Skin of body (tissue), 2 donors: ENCODE measurements around the gene PTPRS. TPM values are rescaled to one million over a fixed set of nuclear protein-coding genes. Genes with fewer than 3 reads are reported as not detected.
"Not testable (repeated sequence)": the region's sequence is repeated elsewhere in the genome, so short reads cannot be mapped to it uniquely, and the experiment has no call there.

Source experiments
- DNase-seq: peaks from one replicate; lab custom pipeline; 2025; lab: John Stamatoyannopoulos, UW
- total RNA-seq: library from RNA; depleted of rRNA; stranded (reverse); fragments of >200 nt; gene quantifications from one replicate; pipeline ENCODE4 v1.2.3, GENCODE V29; 2014

PTPRS gene
- total RNA-seq, 1 donor from 2014 or later, result 80.4 TPM

DNA sequence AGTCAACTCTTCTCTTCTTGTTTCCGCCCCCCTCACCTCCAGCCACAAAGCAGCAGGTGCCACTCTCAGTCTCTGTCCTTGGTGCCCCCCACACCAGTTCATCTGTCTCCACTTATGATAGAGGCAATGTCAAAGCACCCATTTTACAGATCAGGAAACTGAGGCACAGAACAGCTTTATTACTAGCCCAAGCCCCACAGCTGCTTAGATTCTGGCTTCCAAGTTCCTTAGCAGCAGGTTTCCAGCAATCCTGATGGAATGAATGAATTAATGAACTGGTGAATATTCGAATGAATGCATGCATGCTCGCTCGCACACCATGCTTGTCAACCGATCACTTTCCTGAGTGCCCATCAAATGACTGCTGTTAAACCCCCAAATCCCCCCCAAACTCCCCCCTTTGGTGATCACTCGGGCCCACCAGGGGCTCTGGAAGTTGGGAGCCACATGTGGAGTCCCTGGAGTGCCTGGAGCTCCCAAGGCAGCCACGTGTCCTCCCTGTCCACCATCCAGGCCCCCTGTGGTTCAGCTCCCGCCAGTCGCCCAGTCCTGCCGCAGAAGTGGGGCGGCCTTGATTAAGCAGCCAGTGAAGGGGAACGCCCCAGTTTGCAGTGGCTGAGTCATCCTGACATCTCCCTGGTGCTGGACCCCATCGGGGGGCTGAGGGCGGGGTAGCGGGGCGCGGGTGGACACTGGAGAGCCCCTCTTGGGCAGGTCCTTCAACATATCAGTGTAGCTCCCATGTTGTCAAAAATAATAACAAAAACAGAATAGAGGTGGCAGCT lies 6.8 kb downstream of the PTPRS start:
- DNase-seq, result no peak

DNA sequence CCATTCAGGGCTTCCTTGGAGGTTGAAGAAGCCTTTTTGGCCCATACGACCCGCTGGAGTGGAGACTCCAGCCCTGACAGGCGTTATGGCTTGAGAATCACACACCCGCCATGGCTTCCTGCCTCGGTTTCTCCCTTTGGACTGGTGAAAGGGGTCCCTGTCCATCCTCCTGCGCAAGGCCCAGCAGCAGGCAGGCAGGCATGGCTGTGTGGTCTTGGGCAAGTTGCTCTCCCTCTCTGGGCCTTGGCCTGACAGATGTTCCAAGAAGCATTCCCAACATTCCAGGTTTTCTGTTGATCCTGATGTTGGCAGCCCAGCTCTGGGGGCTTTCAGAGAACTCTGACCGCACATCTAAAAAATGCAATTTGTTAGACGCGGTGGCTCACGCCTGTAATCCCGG lies 8.1 kb downstream of the PTPRS start:
- no peak for DNase-seq

DNA sequence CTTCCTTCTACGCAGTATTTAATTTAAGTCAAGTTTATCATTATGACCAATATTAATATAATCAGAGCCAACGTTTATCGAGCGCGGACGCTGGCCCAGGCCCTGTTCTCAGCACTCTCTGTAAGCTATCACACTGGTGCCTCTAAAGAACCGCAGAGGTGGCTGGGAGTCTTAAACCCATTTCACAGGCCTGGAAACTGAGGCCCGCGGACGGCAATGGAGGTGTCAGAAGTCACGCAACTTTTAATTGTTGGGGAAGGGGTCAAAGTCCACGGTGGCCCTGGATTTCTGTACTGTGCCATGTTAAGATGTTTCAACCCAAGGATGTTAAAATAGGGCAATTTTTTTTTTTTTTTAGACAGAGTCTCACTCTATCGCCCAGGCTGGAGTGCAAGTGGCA lies 8.8 kb downstream of the PTPRS start:
- DNase-seq, result no peak

DNA sequence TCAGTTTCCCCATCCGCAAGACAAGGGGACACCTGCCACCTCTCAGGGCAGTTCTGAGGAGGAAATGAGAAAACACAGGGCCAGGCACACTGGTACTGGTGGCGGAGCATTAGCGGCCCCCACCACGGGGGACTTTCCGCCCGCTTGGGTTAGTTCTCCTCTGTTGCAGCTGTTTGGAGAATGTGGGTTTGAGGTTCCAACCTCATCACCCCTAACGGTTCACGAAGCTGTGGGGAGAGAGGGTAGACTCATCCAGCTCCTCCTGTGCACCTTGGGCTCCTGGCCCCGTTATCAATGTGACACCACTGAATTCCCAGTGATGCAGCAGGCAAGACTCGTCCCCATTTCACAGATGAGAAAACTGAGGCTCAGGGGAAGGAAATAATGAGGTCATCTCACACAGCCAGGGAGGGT lies 10.3 kb downstream of the PTPRS start:
- no peak for DNase-seq

DNA sequence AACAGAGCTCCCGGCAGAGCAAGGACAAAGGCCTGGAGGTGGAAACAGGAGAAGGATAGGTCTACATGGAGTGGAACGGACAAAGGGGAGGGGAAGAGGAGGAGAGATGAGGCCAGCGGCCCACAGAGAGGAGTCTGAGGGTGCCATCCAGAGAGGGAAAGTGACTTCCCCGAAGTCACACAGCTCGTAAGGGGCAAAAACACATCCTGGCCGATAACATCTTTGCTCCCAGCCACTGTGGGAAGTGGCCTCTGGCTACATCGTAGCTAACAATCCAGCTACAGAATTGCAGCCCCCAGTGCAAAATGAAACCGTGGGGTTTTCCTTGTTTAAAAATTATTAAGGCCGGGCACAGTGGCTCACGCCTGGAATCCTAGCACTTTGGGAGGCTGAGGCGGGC lies 11.5 kb downstream of the PTPRS start:
- DNase-seq, result no peak

DNA sequence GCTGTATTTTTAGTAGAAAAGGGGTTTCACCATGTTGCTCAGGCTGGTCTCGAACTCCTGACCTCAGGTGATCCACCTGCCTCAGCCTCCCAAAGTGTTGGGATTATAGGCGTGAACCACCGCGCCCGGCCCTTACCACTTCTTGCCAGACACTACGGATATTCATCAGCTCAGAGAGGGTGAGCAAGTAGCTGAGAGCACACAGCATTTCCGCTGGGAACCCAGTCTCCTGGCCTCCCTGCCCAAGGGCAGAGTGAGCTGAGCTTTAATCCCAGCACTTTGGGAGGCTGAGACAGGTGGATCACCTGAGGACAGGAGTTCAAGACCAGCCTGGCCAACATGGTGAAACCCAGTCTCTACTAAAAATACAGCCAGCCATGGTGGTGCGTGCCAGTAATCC lies 12.2 kb downstream of the PTPRS start:
- DNase-seq, result not testable (repeated sequence)

DNA sequence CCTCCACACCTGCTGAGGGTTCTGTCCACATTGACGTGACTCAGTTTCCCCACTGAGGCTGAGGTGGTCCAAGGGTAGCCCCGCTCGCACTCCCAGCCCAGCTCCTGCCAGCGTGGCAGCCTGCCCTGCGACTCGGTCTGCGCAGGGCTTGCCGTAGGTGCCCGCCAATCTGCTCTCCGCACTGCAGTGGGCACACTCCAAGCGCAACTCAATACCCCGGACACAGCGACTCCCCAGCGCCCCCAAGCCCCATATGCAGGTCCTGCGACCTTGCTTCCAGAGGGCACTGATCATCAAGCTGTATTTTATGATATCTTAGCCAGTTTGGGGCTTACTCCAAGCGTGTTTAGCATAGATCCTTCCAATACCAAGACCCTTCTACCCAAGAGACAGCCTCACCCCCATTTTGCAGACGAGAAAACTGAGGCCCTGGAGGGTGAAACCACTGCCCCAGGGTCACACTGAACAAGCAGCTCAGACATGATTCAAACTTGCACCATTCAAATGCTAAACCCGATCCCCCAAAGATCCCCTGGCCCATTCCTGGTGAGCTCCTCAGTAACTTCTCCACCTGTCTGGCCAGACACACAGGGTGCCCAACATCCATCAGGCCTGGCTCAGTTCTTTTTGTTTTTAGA lies 13.5 kb downstream of the PTPRS start:
- no peak for DNase-seq

DNA sequence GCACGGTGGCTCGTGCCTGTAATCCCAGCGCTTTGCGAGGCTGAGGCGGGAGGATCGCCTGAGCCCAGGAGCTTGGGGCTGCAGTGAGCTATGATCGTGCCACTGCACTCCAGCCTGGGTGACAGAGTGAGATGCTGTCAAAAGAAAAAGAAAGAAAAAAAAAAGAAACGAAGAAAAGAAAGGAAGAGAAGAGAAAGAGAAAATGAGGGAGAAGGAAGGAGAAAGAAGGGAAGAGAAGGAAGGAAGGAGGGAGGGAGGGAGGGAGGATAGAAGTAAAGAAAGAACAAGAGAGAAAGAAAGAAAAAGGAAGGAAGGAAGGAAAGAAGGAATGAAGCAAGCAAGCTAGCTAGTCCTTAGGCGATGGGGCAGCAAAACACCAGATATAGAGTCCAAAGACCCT lies 14.1 kb downstream of the PTPRS start:
- DNase-seq, result no peak

DNA sequence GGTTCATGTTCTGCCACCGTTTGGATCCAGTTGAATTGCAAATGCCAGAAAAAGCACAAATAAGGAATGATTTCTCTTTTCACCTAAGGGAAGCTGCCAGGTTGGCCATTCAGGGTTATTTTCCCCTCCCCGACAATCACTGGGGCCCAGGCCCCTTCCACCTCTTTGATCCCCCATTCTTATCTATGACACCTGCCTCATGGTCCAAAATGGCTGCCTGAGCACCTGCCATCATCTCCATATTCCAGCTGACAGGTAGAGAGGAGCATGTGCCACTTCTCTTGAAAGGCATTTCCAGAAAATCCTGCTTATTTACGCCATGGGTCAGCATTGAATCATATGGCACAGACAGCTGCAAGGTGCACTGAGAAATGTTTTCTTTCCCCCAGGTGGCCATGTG lies 15.7 kb downstream of the PTPRS start:
- no peak for DNase-seq

DNA sequence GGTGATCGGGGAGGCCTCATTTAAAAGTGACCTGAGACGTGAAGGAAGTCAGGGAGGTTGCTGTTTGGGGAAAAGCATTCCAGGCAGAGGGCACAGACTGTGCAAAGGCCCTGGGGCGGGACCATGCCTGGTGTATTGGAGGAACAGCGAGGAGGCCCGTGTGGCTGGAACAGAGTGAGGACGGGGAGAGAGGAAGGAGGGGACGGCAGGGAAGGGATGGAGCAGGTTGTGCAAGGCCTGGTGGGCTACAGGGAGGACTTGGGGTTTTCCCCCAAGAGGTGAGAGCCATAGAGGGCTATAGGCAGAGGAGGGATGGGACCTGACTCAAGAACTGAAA lies 17.2 kb downstream of the PTPRS start:
- DNase-seq, result no peak

DNA sequence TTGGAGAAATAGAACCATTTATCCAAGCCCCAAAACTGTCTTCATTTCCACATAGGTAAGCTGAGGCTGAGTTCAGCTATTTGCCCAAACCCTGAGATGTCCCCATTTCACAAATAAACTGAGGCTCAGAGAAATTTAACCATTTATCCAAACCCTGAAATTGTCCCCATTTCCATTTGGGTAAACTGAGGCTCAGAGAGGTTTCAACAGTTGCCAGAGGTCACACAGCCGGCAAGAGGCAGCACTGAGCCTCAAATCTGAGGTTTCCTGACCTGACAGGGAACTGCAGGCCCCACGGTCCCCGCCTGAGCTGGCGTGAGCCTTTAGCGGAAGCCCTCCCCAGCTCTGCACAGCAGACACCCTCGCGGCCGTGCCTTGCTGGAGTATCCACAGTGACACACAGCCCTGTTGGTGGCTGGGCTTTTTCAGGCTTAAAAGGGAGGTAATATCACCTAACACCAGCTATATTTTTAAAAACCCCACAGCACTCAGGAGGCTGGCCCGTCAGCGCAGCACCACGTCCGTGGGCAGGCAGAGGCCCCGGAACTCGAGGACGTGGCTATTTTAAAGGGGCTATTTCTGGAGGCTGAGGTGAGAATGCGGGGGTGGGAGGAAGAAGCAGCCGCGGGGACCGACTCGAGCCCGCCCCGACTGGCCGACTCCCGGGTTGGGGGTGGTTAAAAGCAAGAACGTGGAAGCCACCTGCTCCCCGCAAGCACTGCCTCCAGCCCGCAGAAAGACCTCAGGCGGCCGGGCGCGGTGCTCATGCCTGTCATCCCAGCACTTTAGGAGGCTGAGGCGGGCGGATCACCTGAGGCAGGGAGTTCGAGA lies 18.5 kb downstream of the PTPRS start:
- DNase-seq, result no peak

DNA sequence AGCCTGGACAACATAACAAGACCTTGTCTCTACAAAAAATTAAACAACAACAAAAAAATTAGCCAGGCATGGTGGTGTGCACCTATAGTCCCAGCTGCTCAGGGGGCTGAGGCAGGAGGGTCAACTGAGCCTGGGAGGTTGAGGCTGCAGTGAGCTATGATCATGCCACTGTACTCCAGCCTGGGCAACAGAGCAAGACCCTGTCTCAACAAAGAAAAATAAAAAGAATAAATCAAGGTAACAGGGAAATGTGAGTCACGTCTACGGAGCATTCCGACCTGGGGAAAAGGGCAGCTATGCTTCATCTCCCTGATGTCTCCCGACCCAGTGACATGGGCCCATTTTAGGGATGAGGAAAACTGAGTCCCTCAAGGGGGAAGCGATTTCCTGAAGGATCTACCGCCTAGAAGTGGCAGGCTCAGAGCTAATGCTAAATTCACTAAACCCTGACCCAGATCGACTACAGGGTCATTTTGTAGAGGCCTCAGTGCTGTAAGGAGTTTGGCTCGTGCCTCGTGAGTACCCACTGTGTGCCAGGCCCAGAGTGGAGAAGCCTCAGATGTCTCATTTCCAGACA lies 19.5 kb downstream of the PTPRS start:
- no peak for DNase-seq

DNA sequence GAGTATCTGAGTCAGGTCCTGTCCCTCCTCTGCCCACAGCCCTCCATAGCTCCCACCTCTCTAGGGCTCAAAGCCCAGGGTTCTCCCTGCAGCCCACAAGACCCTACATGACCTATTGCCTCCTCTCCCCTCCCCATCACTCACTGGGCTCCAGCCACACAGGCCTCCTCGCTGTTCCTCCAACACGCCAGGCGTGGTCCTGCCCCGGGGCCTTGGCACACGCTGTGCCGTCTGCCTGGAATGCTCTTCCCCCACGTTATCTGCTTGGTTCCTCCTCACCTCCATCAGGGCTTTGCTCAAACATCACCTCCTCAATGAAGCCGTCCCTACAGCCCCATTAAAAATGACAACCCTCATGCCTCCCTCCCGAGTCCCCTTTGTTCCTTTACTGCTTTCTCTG lies 21.1 kb downstream of the PTPRS start:
- DNase-seq, result no peak

DNA sequence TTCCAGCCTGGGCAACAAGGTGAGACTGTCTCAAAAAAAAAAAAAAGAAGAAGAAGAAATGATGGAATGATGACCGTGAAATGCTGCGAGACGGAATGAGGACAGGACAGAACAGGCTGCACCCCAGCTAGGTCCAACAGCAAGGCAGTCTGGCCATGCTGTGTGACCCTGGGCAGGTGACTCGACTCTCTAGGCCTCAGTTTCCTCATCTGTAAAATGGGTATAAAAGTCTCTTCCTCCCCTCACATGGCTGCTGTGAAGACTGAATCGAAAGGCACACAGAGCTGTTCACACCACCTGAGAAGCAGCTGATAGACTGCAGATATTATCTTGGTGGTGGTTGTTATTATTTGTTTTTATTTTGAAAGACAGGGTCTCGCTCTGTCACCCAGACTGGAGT lies 22.3 kb downstream of the PTPRS start:
- DNase-seq, result no peak

DNA sequence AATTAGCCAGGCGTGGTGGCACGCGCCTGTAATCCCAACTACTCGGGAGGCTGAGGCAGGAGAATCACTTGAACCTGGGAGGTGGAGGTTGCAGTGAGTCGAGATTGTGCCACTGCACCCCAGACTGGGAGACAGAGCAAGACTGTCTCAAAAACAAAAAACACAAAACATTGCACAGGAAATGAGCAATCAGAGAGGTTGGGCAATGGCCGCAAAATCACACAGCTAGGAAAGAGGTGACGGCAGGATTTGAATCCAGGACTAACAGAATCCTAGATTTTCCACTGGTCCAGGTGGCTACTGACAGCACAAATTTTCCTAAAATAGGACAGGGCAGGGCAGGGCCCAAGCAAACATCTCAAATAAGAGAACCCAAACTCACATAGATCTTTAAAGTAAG lies 23.3 kb downstream of the PTPRS start:
- DNase-seq, result no peak

DNA sequence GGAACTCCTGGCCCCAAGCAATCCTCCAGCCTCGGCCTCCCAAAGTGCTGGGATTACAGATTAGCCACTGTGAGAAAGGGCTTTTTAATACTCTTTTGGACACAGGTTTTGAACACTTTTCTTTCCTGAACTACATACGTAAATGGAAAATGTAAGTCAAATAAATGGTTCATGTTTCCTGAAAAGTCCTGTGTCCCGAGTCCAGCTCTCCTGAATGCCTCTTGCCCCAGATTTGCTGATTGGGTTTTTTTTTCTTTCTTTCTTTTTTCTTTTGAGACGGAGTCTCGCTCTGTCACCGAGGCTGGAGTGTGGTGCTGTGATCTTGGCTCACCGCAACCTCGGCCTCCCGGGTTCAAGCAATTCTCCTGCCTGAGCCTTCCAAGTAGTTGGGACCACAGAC lies 24.5 kb downstream of the PTPRS start:
- no peak for DNase-seq

DNA sequence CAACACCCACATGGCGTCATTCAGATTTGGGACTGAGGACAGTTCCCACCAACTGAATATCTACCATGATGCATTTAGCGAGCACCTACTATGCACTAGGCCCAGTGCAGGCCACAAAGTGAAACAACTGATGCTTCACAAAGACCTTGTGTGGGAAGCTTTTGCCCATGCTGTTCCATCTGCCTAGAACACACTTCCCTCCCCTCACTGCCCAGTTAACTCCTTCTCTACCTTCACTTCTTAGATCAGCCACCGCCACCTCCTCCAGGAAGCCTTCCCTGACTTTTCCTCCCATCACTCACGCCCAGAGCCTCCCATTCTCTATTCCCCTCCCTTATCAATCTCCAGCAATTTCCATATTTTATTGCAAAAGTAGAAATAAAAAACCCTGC lies 25.7 kb downstream of the PTPRS start:
- no peak for DNase-seq

DNA sequence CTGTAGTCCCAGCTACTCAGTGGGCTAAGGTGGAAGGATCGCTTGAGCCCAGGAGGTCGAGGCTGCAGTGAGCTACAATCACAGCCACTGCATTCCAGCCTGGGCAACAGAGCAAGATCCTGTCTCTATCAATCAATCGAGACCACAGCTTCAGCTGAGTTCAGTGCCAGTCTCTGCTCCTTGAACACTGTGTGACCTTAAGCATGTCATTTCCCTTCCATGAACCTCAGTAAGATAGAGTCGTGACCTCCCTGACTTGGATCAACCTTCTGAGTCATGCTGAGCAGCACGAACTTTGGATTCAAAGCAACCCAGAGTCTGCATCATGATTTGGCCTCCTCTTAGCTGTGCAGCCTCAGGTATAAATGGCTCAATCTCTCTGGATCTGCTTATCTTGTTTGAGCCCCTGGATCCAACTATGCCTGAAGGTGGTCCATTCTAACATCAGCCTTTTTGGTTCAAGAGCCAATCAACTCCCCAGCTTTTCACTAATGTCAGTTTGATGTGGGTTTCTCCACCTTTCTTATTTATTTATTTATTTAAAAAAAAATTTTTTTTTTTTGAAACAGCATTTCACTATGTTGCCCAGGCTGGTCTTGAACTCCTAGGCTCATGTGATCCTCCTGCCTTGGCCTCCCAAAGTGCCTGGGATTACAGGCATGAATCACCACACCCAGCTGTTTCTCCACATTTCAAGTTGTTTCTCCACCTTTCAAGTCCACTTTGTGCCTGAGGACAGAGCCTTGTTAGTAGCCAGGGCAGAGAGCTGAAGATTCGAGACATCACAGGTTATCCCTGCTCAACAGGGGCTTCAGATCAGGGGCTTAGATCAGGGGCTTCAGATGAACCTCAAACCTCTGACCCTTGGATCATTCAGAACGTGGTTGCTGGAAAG lies 26.4 kb downstream of the PTPRS start:
- DNase-seq, result no peak

DNA sequence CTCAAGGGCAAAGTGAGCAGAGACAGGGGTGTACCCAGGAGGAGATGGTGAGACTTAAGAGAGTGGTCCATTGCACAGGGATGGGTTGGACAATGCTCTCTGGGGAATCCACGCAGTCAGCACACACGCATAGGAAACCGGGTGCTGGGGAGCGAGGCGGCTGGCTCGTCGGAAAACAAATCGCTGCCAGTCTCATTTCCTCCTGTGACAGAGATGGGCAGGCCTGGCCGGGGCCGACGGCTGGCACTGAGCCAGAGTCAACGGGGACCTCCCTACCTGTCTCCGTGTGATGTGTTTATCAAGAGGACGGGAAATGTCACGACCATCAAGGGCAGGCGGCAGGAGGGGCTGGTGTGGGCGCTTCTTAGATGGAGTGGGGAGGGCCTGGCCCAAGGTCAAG lies 27.3 kb downstream of the PTPRS start:
- DNase-seq, result no peak

DNA sequence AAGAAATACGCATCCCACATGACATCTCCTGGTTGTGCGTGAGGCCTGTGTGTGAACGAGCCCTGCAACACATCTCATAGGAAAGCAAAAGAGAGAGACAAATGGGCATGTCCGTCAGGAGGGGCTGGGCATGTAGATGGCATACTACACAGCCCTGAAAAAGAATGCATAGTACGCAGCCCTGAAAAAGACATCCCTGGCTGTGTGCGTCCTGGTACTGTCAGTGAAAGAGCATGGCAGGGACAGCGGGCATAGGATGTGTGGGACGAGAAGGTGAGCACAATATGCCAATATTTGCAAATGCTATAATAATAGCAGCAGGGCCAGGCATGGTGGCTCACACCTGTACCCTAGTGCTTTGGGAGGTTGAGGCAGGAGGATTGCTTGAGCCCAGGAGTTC lies 28.6 kb downstream of the PTPRS start:
- no peak for DNase-seq
